GM06990 (cell line): ENCODE results near the gene CCNI2.

Experiments used
- DNase-seq: peaks from one replicate; pipeline ENCODE4 v3.0.0-alpha.2; 2011; ENCODE audit not compliant: insufficient read length; ENCODE audit errors: extremely low read depth
- H3K27me3 ChIP-seq: replicated peaks from 2 replicates; pipeline ENCODE4 v1.6.0; 2011; ENCODE audit warnings: low read length; ENCODE audit not compliant: control insufficient read depth, insufficient read depth
- H3K36me3 ChIP-seq: 2 replicates; pipeline ENCODE4 v1.5.1; 2011; ENCODE audit warnings: low read length; ENCODE audit not compliant: control insufficient read depth, insufficient read depth
- H3K4me3 ChIP-seq: replicated peaks from 2 replicates; pipeline ENCODE4 v1.5.1; 2011; ENCODE audit warnings: low read depth, mild to moderate bottlenecking, control low read depth, low read length
- CTCF ChIP-seq: IDR thresholded peaks from 2 replicates; pipeline ENCODE4 v1.5.1; 2011; ENCODE audit warnings: low read length, control low read depth, mild to moderate bottlenecking, inconsistent platforms; ENCODE audit not compliant: insufficient read depth, poor library complexity, severe bottlenecking

The CCNI2 gene

GRCh38 chr5:132788990-132789886, 42.0 kb downstream of the CCNI2 start:
- TF ChIP-seq CTCF, result no peak
- H3K4me3 ChIP-seq, result no peak overlapping the region
- H3K36me3 ChIP-seq, result no peaks in the 10 kb centered on the region
- H3K27me3 ChIP-seq, result no peaks in the 10 kb centered on the region
- DNase-seq, result no peak

- Histone ChIP-seq H3K36me3 (no peaks in the 10 kb centered on the region), H3K4me3 (no peak overlapping the region), H3K27me3 (no peaks in the 10 kb centered on the region)
- no peak for TF ChIP-seq CTCF
- no peak for DNase-seq
Observed at GRCh38 chr5:132790201-132790865, 43.1 kb downstream of the CCNI2 start.

- H3K4me3 ChIP-seq, result no peak overlapping the region
- H3K36me3 ChIP-seq, result no peaks in the 10 kb centered on the region
- H3K27me3 ChIP-seq, result no peaks in the 10 kb centered on the region
- TF ChIP-seq CTCF, result no peak
- DNase-seq, result no peak
Observed at GRCh38 chr5:132791026-132791425, 43.8 kb downstream of the CCNI2 start.

- no peaks in the 10 kb centered on the region for H3K27me3 ChIP-seq
- H3K4me3 ChIP-seq, result no peak overlapping the region
- H3K36me3 ChIP-seq, result no peaks in the 10 kb centered on the region
- TF ChIP-seq CTCF, result no peak
- no peak for DNase-seq
Observed at GRCh38 chr5:132797651-132798050, 50.4 kb downstream of the CCNI2 start.

- no peak for TF ChIP-seq CTCF
- H3K4me3 ChIP-seq, result no peak overlapping the region
- H3K36me3 ChIP-seq, result no peaks in the 10 kb centered on the region
- H3K27me3 ChIP-seq, result no peaks in the 10 kb centered on the region
- no peak for DNase-seq
Observed at GRCh38 chr5:132799392-132799791, 52.2 kb downstream of the CCNI2 start.
